ENCODE measurements around the gene RNF111. TPM values are rescaled to one million over a fixed set of nuclear protein-coding genes. Genes with fewer than 3 reads are reported as not detected.

Gene RNF111
- total and polyA plus RNA-seq, 2 experiments from 2014 or later = 14.4 to 24.5 TPM

- Mint-ChIP-seq H3K4me1 (peaks cover 6% of the 10 kb centered on the region), H3K27ac (no peak overlapping the region), H3K9me3 (peaks cover 11% of the 10 kb centered on the region; the same call in 2 of the 3 replicates), H3K36me3 (ENCODE audit: low read depth) (peaks cover 19% of the 10 kb centered on the region), H3K4me3 (no peak overlapping the region), H3K27me3 (ENCODE audit: insufficient read depth, low read depth, poor library complexity) (peaks cover 4% of the 10 kb centered on the region)
- Histone ChIP-seq H3K36me3 (ENCODE audit: insufficient read depth) (no peaks in the 10 kb centered on the region), H3K4me2 (no peak overlapping the region), H2AFZ (no peak overlapping the region), H3K4me1 (ENCODE audit: insufficient read depth) (peaks cover 9% of the 10 kb centered on the region; the same call in 1 of the 2 replicates), H3F3A (replicated peaks; ENCODE audit: low read depth) (no peaks in the 10 kb centered on the region), H3K4me3 (no peak overlapping the region), H3K9me2 (ENCODE audit: insufficient read depth) (no peaks in the 10 kb centered on the region), H4K20me1 (replicated peaks; ENCODE audit: insufficient read depth) (peaks cover 8% of the 10 kb centered on the region), H3K79me2 (replicated peaks; ENCODE audit: insufficient read depth) (peaks cover 80% of the 10 kb centered on the region), H3K27me3 (ENCODE audit: insufficient read depth) (no peaks in the 10 kb centered on the region), H3K27ac (ENCODE audit: low read depth) (no peak overlapping the region)
- no peak for TF ChIP-seq CTCF (conservative IDR thresholded peaks at IDR 0.05; ENCODE audit: low read depth in 2 of 2)
- no peak for DNase-seq (ENCODE audit: low spot score)
- ATAC-seq = no peak
Measured at GRCh38 chr15:59017449-59017848, 30.0 kb downstream of the RNF111 start.

- no peak overlapping the region for H3K4me3 Mint-ChIP-seq
- DNase-seq (ENCODE audit: low spot score) = no peak
- H3K4me2 ChIP-seq = no peak overlapping the region
- H3K79me2 ChIP-seq (replicated peaks; ENCODE audit: insufficient read depth) = peaks cover 71% of the 10 kb centered on the region
- no peaks in the 10 kb centered on the region for H3K9me2 ChIP-seq (ENCODE audit: insufficient read depth)
- peaks cover 3% of the 10 kb centered on the region; the same call in 2 of the 3 replicates for H3K4me1 Mint-ChIP-seq
- no peak overlapping the region for H2AFZ ChIP-seq
- H3K4me1 ChIP-seq (ENCODE audit: insufficient read depth) = peaks cover 5% of the 10 kb centered on the region
- peaks cover 19% of the 10 kb centered on the region for H3K36me3 Mint-ChIP-seq (ENCODE audit: low read depth)
- H3K27me3 ChIP-seq (ENCODE audit: insufficient read depth) = no peaks in the 10 kb centered on the region
- ATAC-seq = no peak
- H3K9me3 Mint-ChIP-seq = peaks cover 11% of the 10 kb centered on the region; the same call in 2 of the 3 replicates
- no peak overlapping the region for H3K27ac ChIP-seq (ENCODE audit: low read depth)
- no peak overlapping the region for H3K27ac Mint-ChIP-seq
- H3F3A ChIP-seq (replicated peaks; ENCODE audit: low read depth) = no peaks in the 10 kb centered on the region
- H3K4me3 ChIP-seq = no peak overlapping the region
- no peaks in the 10 kb centered on the region for H3K36me3 ChIP-seq (ENCODE audit: insufficient read depth)
- peaks cover 4% of the 10 kb centered on the region for H3K27me3 Mint-ChIP-seq (ENCODE audit: insufficient read depth, low read depth, poor library complexity)
- H4K20me1 ChIP-seq (replicated peaks; ENCODE audit: insufficient read depth) = peaks cover 16% of the 10 kb centered on the region; the same call in 1 of the 2 replicates
- TF ChIP-seq, protein P1, sequence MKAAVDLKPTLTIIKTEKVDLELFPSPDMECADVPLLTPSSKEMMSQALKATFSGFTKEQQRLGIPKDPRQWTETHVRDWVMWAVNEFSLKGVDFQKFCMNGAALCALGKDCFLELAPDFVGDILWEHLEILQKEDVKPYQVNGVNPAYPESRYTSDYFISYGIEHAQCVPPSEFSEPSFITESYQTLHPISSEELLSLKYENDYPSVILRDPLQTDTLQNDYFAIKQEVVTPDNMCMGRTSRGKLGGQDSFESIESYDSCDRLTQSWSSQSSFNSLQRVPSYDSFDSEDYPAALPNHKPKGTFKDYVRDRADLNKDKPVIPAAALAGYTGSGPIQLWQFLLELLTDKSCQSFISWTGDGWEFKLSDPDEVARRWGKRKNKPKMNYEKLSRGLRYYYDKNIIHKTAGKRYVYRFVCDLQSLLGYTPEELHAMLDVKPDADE (IDR thresholded peaks at IDR 0.05) = no peak
- TF ChIP-seq ZNF331 (CRISPR knock-in tag; IDR thresholded peaks at IDR 0.05; ENCODE audit: low read depth) (no peak), EZH2 (IDR thresholded peaks at IDR 0.05; ENCODE audit: low read depth, unreplicated experiment) (no peak), JUNB (IDR thresholded peaks at IDR 0.05; ENCODE audit: unreplicated experiment) (no peak), NANOG (IDR thresholded peaks at IDR 0.05; ENCODE audit: borderline replicate concordance) (no peak), CREB1 (CRISPR knock-in tag; IDR thresholded peaks at IDR 0.05; ENCODE audit: low read depth) (no peak), POLR2AphosphoS5 (IDR thresholded peaks at IDR 0.05; ENCODE audit: low read depth) (no peak)
- TF ChIP-seq, protein P2, sequence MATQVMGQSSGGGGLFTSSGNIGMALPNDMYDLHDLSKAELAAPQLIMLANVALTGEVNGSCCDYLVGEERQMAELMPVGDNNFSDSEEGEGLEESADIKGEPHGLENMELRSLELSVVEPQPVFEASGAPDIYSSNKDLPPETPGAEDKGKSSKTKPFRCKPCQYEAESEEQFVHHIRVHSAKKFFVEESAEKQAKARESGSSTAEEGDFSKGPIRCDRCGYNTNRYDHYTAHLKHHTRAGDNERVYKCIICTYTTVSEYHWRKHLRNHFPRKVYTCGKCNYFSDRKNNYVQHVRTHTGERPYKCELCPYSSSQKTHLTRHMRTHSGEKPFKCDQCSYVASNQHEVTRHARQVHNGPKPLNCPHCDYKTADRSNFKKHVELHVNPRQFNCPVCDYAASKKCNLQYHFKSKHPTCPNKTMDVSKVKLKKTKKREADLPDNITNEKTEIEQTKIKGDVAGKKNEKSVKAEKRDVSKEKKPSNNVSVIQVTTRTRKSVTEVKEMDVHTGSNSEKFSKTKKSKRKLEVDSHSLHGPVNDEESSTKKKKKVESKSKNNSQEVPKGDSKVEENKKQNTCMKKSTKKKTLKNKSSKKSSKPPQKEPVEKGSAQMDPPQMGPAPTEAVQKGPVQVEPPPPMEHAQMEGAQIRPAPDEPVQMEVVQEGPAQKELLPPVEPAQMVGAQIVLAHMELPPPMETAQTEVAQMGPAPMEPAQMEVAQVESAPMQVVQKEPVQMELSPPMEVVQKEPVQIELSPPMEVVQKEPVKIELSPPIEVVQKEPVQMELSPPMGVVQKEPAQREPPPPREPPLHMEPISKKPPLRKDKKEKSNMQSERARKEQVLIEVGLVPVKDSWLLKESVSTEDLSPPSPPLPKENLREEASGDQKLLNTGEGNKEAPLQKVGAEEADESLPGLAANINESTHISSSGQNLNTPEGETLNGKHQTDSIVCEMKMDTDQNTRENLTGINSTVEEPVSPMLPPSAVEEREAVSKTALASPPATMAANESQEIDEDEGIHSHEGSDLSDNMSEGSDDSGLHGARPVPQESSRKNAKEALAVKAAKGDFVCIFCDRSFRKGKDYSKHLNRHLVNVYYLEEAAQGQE (IDR thresholded peaks at IDR 0.05; ENCODE audit: unreplicated experiment) = no peak
- TF ChIP-seq, protein P3, sequence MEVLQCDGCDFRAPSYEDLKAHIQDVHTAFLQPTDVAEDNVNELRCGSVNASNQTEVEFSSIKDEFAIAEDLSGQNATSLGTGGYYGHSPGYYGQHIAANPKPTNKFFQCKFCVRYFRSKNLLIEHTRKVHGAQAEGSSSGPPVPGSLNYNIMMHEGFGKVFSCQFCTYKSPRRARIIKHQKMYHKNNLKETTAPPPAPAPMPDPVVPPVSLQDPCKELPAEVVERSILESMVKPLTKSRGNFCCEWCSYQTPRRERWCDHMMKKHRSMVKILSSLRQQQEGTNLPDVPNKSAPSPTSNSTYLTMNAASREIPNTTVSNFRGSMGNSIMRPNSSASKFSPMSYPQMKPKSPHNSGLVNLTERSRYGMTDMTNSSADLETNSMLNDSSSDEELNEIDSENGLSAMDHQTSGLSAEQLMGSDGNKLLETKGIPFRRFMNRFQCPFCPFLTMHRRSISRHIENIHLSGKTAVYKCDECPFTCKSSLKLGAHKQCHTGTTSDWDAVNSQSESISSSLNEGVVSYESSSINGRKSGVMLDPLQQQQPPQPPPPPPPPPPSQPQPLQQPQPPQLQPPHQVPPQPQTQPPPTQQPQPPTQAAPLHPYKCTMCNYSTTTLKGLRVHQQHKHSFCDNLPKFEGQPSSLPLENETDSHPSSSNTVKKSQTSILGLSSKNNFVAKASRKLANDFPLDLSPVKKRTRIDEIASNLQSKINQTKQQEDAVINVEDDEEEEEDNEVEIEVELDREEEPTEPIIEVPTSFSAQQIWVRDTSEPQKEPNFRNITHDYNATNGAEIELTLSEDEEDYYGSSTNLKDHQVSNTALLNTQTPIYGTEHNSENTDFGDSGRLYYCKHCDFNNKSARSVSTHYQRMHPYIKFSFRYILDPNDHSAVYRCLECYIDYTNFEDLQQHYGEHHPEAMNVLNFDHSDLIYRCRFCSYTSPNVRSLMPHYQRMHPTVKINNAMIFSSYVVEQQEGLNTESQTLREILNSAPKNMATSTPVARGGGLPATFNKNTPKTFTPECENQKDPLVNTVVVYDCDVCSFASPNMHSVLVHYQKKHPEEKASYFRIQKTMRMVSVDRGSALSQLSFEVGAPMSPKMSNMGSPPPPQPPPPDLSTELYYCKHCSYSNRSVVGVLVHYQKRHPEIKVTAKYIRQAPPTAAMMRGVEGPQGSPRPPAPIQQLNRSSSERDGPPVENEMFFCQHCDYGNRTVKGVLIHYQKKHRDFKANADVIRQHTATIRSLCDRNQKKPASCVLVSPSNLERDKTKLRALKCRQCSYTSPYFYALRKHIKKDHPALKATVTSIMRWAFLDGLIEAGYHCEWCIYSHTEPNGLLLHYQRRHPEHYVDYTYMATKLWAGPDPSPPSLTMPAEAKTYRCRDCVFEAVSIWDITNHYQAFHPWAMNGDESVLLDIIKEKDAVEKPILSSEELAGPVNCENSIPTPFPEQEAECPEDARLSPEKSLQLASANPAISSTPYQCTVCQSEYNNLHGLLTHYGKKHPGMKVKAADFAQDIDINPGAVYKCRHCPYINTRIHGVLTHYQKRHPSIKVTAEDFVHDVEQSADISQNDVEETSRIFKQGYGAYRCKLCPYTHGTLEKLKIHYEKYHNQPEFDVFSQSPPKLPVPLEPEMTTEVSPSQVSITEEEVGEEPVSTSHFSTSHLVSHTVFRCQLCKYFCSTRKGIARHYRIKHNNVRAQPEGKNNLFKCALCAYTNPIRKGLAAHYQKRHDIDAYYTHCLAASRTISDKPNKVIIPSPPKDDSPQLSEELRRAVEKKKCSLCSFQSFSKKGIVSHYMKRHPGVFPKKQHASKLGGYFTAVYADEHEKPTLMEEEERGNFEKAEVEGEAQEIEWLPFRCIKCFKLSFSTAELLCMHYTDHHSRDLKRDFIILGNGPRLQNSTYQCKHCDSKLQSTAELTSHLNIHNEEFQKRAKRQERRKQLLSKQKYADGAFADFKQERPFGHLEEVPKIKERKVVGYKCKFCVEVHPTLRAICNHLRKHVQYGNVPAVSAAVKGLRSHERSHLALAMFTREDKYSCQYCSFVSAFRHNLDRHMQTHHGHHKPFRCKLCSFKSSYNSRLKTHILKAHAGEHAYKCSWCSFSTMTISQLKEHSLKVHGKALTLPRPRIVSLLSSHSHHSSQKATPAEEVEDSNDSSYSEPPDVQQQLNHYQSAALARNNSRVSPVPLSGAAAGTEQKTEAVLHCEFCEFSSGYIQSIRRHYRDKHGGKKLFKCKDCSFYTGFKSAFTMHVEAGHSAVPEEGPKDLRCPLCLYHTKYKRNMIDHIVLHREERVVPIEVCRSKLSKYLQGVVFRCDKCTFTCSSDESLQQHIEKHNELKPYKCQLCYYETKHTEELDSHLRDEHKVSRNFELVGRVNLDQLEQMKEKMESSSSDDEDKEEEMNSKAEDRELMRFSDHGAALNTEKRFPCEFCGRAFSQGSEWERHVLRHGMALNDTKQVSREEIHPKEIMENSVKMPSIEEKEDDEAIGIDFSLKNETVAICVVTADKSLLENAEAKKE (CRISPR knock-in tag; IDR thresholded peaks at IDR 0.05) = no peak
Measured at GRCh38 chr15:59018833-59019232, 31.4 kb downstream of the RNF111 start.

All from GM23338 (cell line).